ENCODE results near the gene AHSA1. TPM values are rescaled to one million over a fixed set of nuclear protein-coding genes. Genes with fewer than 3 reads are reported as not detected.

The AHSA1 gene
- total RNA-seq, 3 donors from 2014 or later (not counting 1 experiment from before 2014, with no cell fraction given) = 70.4 to 101 (median 94.3) TPM

DNA sequence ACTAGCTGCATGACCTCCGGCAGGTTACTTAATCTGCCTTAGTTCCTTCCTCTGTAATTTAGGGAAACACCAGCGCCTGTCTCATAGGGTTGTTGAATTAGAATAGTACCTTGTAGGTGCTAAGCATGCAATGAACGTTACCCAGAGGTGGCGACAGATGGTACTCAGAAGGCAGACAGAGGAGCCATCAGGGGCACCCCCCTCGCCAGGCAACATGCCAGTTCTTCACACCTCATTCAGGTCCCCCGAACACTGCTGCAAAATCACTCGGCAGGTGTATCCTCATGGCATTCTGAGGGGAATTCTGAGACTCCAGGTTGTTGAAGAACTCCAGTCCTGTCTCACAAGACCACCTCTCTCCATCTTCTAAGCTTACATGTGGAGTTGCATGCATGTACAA lies 30.7 kb downstream of the AHSA1 start:
- H3K4me3 ChIP-seq (ENCODE audit: low read length) = no peak overlapping the region
- intact Hi-C loops (cut with micrococcal nuclease) = no loop called here
- H3K4me1 Mint-ChIP-seq = no peaks in the 10 kb centered on the region
- no peaks in the 10 kb centered on the region for H3K27me3 Mint-ChIP-seq (ENCODE audit: low read depth in 2 of 2)
- ATAC-seq (no peak), DNase-seq (no peak)
- no peak overlapping the region for H3K4me3 Mint-ChIP-seq
- no peaks in the 10 kb centered on the region for H3K9me3 Mint-ChIP-seq
- no peak overlapping the region for H3K27ac Mint-ChIP-seq
- H3K4me1 ChIP-seq (ENCODE audit: control insufficient read depth, insufficient read depth, low read length) = no peaks in the 10 kb centered on the region
- H3K36me3 Mint-ChIP-seq = no peaks in the 10 kb centered on the region
- WGBS (ENCODE audit: insufficient coverage) = 94% methylated on average over 7 of the region's 7 CpGs
- no peaks in the 10 kb centered on the region for H3K36me3 ChIP-seq (ENCODE audit: control insufficient read depth, insufficient read depth, low read length)
- H3K27ac ChIP-seq (ENCODE audit: low read length) = no peak overlapping the region
- TF ChIP-seq, protein P1, sequence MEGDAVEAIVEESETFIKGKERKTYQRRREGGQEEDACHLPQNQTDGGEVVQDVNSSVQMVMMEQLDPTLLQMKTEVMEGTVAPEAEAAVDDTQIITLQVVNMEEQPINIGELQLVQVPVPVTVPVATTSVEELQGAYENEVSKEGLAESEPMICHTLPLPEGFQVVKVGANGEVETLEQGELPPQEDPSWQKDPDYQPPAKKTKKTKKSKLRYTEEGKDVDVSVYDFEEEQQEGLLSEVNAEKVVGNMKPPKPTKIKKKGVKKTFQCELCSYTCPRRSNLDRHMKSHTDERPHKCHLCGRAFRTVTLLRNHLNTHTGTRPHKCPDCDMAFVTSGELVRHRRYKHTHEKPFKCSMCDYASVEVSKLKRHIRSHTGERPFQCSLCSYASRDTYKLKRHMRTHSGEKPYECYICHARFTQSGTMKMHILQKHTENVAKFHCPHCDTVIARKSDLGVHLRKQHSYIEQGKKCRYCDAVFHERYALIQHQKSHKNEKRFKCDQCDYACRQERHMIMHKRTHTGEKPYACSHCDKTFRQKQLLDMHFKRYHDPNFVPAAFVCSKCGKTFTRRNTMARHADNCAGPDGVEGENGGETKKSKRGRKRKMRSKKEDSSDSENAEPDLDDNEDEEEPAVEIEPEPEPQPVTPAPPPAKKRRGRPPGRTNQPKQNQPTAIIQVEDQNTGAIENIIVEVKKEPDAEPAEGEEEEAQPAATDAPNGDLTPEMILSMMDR (IDR thresholded peaks at IDR 0.05) = no peak
- no peaks in the 10 kb centered on the region for H3K9me3 ChIP-seq (ENCODE audit: control insufficient read depth, insufficient read depth, low read length)
- H3K27me3 ChIP-seq (ENCODE audit: control insufficient read depth, insufficient read depth, low read length) = no peaks in the 10 kb centered on the region

DNA sequence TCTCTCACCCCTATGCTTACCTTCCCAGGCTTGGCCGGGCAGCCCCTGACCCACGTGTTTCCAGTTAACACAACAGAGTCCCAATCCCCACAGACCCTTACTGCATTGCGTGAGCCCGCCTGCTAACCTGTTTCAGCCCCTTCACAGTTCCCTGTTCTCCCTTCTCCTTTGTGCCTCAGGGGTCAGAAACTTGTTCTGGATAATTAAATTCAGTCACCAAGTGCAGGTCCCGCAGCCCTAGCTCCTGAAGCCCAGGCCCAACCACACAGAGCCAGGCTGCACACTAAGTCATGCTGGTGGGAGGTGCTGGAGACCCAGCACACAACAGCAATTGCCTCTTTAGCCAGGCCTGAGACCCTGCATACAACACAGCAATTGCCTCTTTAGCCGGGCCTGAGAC lies 31.1 kb downstream of the AHSA1 start:
- no peaks in the 10 kb centered on the region for H3K27me3 Mint-ChIP-seq (ENCODE audit: low read depth in 2 of 2)
- Histone ChIP-seq H3K36me3 (ENCODE audit: control insufficient read depth, insufficient read depth, low read length) (no peaks in the 10 kb centered on the region), H3K27ac (ENCODE audit: low read length) (no peak overlapping the region), H3K9me3 (ENCODE audit: control insufficient read depth, insufficient read depth, low read length) (no peaks in the 10 kb centered on the region), H3K4me3 (ENCODE audit: low read length) (no peak overlapping the region), H3K4me1 (ENCODE audit: control insufficient read depth, insufficient read depth, low read length) (no peaks in the 10 kb centered on the region), H3K27me3 (ENCODE audit: control insufficient read depth, insufficient read depth, low read length) (no peaks in the 10 kb centered on the region)
- no peaks in the 10 kb centered on the region for H3K4me1 Mint-ChIP-seq
- TF ChIP-seq, protein P1 (IDR thresholded peaks at IDR 0.05) = no peak
- no peak for ATAC-seq
- H3K9me3 Mint-ChIP-seq = no peaks in the 10 kb centered on the region
- H3K27ac Mint-ChIP-seq = no peak overlapping the region
- WGBS (ENCODE audit: insufficient coverage) = 87% methylated on average over 6 of the region's 6 CpGs
- intact Hi-C loops (cut with micrococcal nuclease) = no loop called here
- DNase-seq = no peak
- H3K36me3 Mint-ChIP-seq = no peaks in the 10 kb centered on the region
- no peak overlapping the region for H3K4me3 Mint-ChIP-seq

DNA sequence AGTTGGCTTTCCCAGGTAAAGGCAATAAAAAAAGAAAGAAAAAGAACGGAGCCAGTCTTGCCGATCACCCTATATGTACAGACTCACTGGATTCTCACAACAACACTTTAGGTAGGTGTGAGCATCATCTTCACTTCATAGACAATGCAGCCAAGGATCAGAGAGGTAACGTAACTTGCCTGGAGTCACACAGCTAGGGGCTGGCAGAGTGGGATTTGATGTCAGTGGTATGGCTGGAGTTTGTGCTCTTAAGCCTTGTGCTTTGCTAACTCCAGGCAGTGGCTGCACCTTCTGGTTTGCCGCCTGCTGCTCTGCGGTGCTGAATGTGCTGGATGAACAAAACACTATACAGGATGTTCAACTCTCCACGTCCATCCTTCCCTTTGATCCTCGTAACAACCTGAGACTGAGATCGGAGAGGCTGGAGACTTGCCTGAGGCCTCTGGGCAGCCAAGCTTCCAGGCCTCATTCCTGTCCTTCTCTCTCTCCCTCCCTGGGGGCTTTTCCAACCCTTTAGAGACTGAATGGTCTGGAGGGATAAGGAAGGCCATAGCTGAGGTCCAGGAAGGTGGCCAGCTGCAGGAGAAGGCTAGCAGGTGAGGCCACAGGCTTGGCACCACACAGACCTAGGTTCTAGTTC lies 32.6 kb downstream of the AHSA1 start:
- intact Hi-C loops (cut with micrococcal nuclease) = no loop called here
- H3K4me3 Mint-ChIP-seq = no peak overlapping the region
- ATAC-seq (no peak), DNase-seq (no peak)
- no peaks in the 10 kb centered on the region for H3K27me3 ChIP-seq (ENCODE audit: control insufficient read depth, insufficient read depth, low read length)
- no peaks in the 10 kb centered on the region for H3K4me1 Mint-ChIP-seq
- no peaks in the 10 kb centered on the region for H3K4me1 ChIP-seq (ENCODE audit: control insufficient read depth, insufficient read depth, low read length)
- no peaks in the 10 kb centered on the region for H3K9me3 ChIP-seq (ENCODE audit: control insufficient read depth, insufficient read depth, low read length)
- H3K4me3 ChIP-seq (ENCODE audit: low read length) = no peak overlapping the region
- H3K27me3 Mint-ChIP-seq (ENCODE audit: low read depth in 2 of 2) = no peaks in the 10 kb centered on the region
- 90% methylated on average over 6 of the region's 8 CpGs for WGBS (ENCODE audit: insufficient coverage)
- TF ChIP-seq, protein P1 (IDR thresholded peaks at IDR 0.05) = no peak
- no peaks in the 10 kb centered on the region for H3K36me3 ChIP-seq (ENCODE audit: control insufficient read depth, insufficient read depth, low read length)
- no peak overlapping the region for H3K27ac ChIP-seq (ENCODE audit: low read length)
- no peaks in the 10 kb centered on the region for H3K36me3 Mint-ChIP-seq
- no peak overlapping the region for H3K27ac Mint-ChIP-seq
- no peaks in the 10 kb centered on the region for H3K9me3 Mint-ChIP-seq

DNA sequence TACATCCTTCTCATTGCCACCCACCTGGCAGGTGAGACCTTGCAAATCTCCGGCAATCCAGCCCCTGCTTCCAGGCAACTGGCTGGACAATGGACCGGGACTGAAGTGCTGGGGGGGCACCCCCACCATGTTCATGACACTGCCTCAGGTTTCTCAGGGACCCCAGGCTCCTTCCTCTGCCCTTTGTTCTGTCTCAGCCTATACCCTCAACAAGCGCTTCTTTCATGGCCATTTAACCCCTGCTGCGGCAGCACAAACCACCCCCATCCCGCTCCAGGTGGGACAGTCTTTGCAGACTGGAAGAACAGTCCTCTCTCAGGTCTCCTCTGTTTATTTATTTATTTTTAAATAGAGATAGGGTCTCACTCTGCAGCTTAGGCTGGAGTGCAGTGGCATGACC lies 33.2 kb downstream of the AHSA1 start:
- WGBS (ENCODE audit: insufficient coverage) = 96% methylated on average over 3 of the region's 5 CpGs
- H3K9me3 ChIP-seq (ENCODE audit: control insufficient read depth, insufficient read depth, low read length) = no peaks in the 10 kb centered on the region
- Mint-ChIP-seq H3K27ac (no peak overlapping the region), H3K27me3 (ENCODE audit: low read depth in 2 of 2) (peaks cover 0 to 3% of the 10 kb centered on the region in 2 donors), H3K4me1 (no peaks in the 10 kb centered on the region), H3K36me3 (no peaks in the 10 kb centered on the region), H3K4me3 (no peak overlapping the region), H3K9me3 (no peaks in the 10 kb centered on the region)
- intact Hi-C loops (cut with micrococcal nuclease) = no loop called here
- H3K27me3 ChIP-seq (ENCODE audit: control insufficient read depth, insufficient read depth, low read length) = no peaks in the 10 kb centered on the region
- no peaks in the 10 kb centered on the region for H3K4me1 ChIP-seq (ENCODE audit: control insufficient read depth, insufficient read depth, low read length)
- DNase-seq = no peak
- TF ChIP-seq, protein P1 (IDR thresholded peaks at IDR 0.05) = no peak
- no peaks in the 10 kb centered on the region for H3K36me3 ChIP-seq (ENCODE audit: control insufficient read depth, insufficient read depth, low read length)
- no peak overlapping the region for H3K4me3 ChIP-seq (ENCODE audit: low read length)
- no peak for ATAC-seq
- no peak overlapping the region for H3K27ac ChIP-seq (ENCODE audit: low read length)

Measured in natural killer cell (primary cell).